Mesodermal cell (in vitro differentiated cells): ENCODE data around the gene RGS8. TPM values are rescaled to one million over a fixed set of nuclear protein-coding genes. Genes with fewer than 3 reads are reported as not detected.

Source experiments
- H3K27ac ChIP-seq: 2 replicates; pipeline ENCODE4 v1.7.0; 2013; ENCODE audit warnings: mild to moderate bottlenecking, low read depth, low read length, moderate library complexity; ENCODE audit not compliant: severe bottlenecking
- H3K36me3 ChIP-seq: 2 replicates; pipeline ENCODE4 v1.7.1; 2013; ENCODE audit warnings: mild to moderate bottlenecking, low read length, moderate library complexity; ENCODE audit not compliant: control insufficient read depth, insufficient read depth
- H3K4me1 ChIP-seq: one replicate; pipeline ENCODE4 v1.7.1; 2013; ENCODE audit warnings: mild to moderate bottlenecking, low read length; ENCODE audit not compliant: insufficient read depth, control insufficient read depth, poor library complexity, severe bottlenecking
- H3K4me3 ChIP-seq: 2 replicates; pipeline ENCODE4 v1.7.0; 2013; ENCODE audit warnings: low read length, control low read depth, mild to moderate bottlenecking; ENCODE audit not compliant: insufficient read depth, poor library complexity, severe bottlenecking; ENCODE audit errors: extremely low read depth
- H3K9me3 ChIP-seq: 2 replicates; pipeline ENCODE4 v1.7.1; 2013; ENCODE audit warnings: mild to moderate bottlenecking, low read length, moderate library complexity; ENCODE audit not compliant: control insufficient read depth
- WGBS, 2 experiments: methylation state at CpG; one replicate each; pipeline ENCODE4 v1.1.5; 2013; ENCODE audit warnings: missing lambda C conversion rate in 2 of 2; ENCODE audit not compliant: insufficient coverage in 2 of 2; 5-methylcytosine and 5-hydroxymethylcytosine counted together
- polyA plus RNA-seq, 2 experiments: library from polyadenylated mRNA; stranded (reverse); fragments of 50-300 nt; gene quantifications; one replicate each; pipeline ENCODE4 v1.2.3, GENCODE V29; 2013

The RGS8 gene
- polyA plus RNA-seq (2013, experiment 1 of 2): 0.88 TPM
- 0.56 TPM for polyA plus RNA-seq (2013, experiment 2 of 2)

- no peaks in the 10 kb centered on the region for H3K36me3 ChIP-seq
- H3K4me3 ChIP-seq: no peak within 1 kb of the TSS
- H3K27ac ChIP-seq: no peak within 1 kb of the TSS
- 51 to 66% methylated on average over 16 to 17 of the region's 19 CpGs for WGBS, 2 experiments
- no peaks in the 10 kb centered on the region for H3K9me3 ChIP-seq
- H3K4me1 ChIP-seq: peaks cover 5% of the 10 kb centered on the region
These were observed at the start of gene RGS8 for GRCh38 chr1:182684116-182684828. RGS8 (minus strand) TSS chr1:182684587; CDS start chr1:182669649, 14,938 bp downstream.

GRCh38 chr1:182731852-182732575 is 47.6 kb upstream of the RGS8 start:
- WGBS, 2 experiments: 91 to 100% methylated on average over 2 to 3 of the region's 4 CpGs
- Histone ChIP-seq H3K36me3 (no peaks in the 10 kb centered on the region), H3K27ac (no peak overlapping the region), H3K9me3 (peaks cover 4% of the 10 kb centered on the region), H3K4me3 (no peak overlapping the region), H3K4me1 (no peaks in the 10 kb centered on the region)

GRCh38 chr1:182726912-182727311 is 42.5 kb upstream of the RGS8 start:
- 100% methylated on average over 1 of the region's 1 CpG; no CpG with 5 or more reads in 1 of the 2 experiments for WGBS, 2 experiments
- H3K36me3 ChIP-seq: no peaks in the 10 kb centered on the region
- no peak overlapping the region for H3K4me3 ChIP-seq
- H3K9me3 ChIP-seq: no peaks in the 10 kb centered on the region
- peaks cover 6% of the 10 kb centered on the region for H3K4me1 ChIP-seq
- H3K27ac ChIP-seq: no peak overlapping the region

GRCh38 chr1:182725259-182726255 is 41.2 kb upstream of the RGS8 start:
- H3K27ac ChIP-seq: no peak overlapping the region
- 86 to 90% methylated on average over 1 to 3 of the region's 8 CpGs for WGBS, 2 experiments
- no peaks in the 10 kb centered on the region for H3K36me3 ChIP-seq
- no peaks in the 10 kb centered on the region for H3K9me3 ChIP-seq
- H3K4me3 ChIP-seq: no peak overlapping the region
- peaks cover 6% of the 10 kb centered on the region for H3K4me1 ChIP-seq

- peaks cover 6% of the 10 kb centered on the region for H3K4me1 ChIP-seq
- H3K4me3 ChIP-seq: no peak overlapping the region
- no peaks in the 10 kb centered on the region for H3K36me3 ChIP-seq
- 93% methylated on average over 2 of the region's 2 CpGs; no CpG with 5 or more reads in 1 of the 2 experiments for WGBS, 2 experiments
- no peak overlapping the region for H3K27ac ChIP-seq
- H3K9me3 ChIP-seq: no peaks in the 10 kb centered on the region
These were observed 39.8 kb upstream of the RGS8 start for GRCh38 chr1:182724215-182724614.

- Histone ChIP-seq H3K36me3 (no peaks in the 10 kb centered on the region), H3K27ac (no peak overlapping the region), H3K4me1 (peaks cover 6% of the 10 kb centered on the region), H3K4me3 (no peak overlapping the region), H3K9me3 (no peaks in the 10 kb centered on the region)
- 100% methylated on average over 1 of the region's 2 CpGs for WGBS, 2 experiments
These were observed 38.8 kb upstream of the RGS8 start for GRCh38 chr1:182723200-182723599.

- Histone ChIP-seq H3K4me3 (no peak overlapping the region), H3K9me3 (no peaks in the 10 kb centered on the region), H3K36me3 (no peaks in the 10 kb centered on the region), H3K27ac (no peak overlapping the region), H3K4me1 (peaks cover 6% of the 10 kb centered on the region)
- 67% methylated on average over 1 of the region's 1 CpG; no CpG with 5 or more reads in 1 of the 2 experiments for WGBS, 2 experiments
These were observed 37.1 kb upstream of the RGS8 start for GRCh38 chr1:182721525-182721924.

GRCh38 chr1:182720463-182720862 is 36.1 kb upstream of the RGS8 start:
- Histone ChIP-seq H3K27ac (no peak overlapping the region), H3K4me1 (peaks cover 3% of the 10 kb centered on the region), H3K36me3 (no peaks in the 10 kb centered on the region), H3K9me3 (no peaks in the 10 kb centered on the region), H3K4me3 (no peak overlapping the region)
- 78 to 89% methylated on average over 1 of the region's 2 CpGs for WGBS, 2 experiments

- no peaks in the 10 kb centered on the region for H3K36me3 ChIP-seq
- H3K4me3 ChIP-seq: no peak overlapping the region
- no peaks in the 10 kb centered on the region for H3K9me3 ChIP-seq
- no peak overlapping the region for H3K27ac ChIP-seq
- no peaks in the 10 kb centered on the region for H3K4me1 ChIP-seq
- WGBS, 2 experiments: 85 to 94% methylated on average over 2 to 3 of the region's 4 CpGs
These were observed 35.2 kb upstream of the RGS8 start for GRCh38 chr1:182719553-182719952.

- Histone ChIP-seq H3K4me1 (no peaks in the 10 kb centered on the region), H3K36me3 (no peaks in the 10 kb centered on the region), H3K4me3 (no peak overlapping the region), H3K27ac (no peak overlapping the region), H3K9me3 (no peaks in the 10 kb centered on the region)
- WGBS, 2 experiments: 95 to 100% methylated on average over 2 of the region's 2 CpGs
These were observed 33.9 kb upstream of the RGS8 start for GRCh38 chr1:182718311-182718710.
